ENCODE measurements around the gene SPAG16. TPM values are rescaled to one million over a fixed set of nuclear protein-coding genes. Genes with fewer than 3 reads are reported as not detected.

SPAG16 gene
- total RNA-seq, 1 experiment from 2014 or later, result 17.3 TPM

DNA sequence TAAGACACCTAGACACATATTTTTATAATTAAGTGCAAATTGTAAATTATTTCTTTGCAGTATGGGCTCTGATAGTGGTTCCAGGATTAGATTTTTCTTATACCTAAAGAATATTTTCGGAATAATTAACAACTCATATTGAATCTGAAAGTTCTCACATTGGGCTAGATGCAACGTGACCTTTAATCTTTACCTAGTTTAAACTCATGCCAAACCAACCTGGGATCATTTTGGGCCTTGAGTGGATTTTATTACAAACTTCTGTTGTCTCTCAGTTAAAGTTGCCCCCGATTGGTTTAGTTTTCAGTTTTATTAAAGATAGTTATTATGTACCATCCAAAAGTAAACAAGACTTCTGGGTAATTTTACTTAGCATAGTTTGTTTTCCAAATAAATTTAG lies 896.4 kb downstream of the SPAG16 start:
- Histone ChIP-seq H3K4me1 (ENCODE audit: insufficient read depth, low read length) (no peaks in the 10 kb centered on the region), H3K18ac (ENCODE audit: insufficient read length, low read depth, low read length) (no peak overlapping the region), H3K23ac (ENCODE audit: insufficient read length, low read depth, low read length) (no peak overlapping the region), H3K23me2 (ENCODE audit: insufficient read length, low read depth, low read length, poor library complexity, severe bottlenecking) (no peaks in the 10 kb centered on the region), H3K4ac (ENCODE audit: low read depth, low read length) (no peak overlapping the region), H3K56ac (ENCODE audit: insufficient read length, low read depth, low read length) (no peak overlapping the region), H2BK12ac (ENCODE audit: insufficient read length, low read depth, low read length) (no peak overlapping the region), H2AK5ac (ENCODE audit: insufficient read length, low read length) (no peak overlapping the region), H3K79me2 (ENCODE audit: insufficient read depth, low read length) (no peaks in the 10 kb centered on the region), H4K91ac (ENCODE audit: insufficient read length, low read depth, low read length) (no peak overlapping the region), H3K27me3 (ENCODE audit: insufficient read depth, low read length) (no peaks in the 10 kb centered on the region), H3K14ac (ENCODE audit: insufficient read depth, low read length) (no peak overlapping the region), H2BK5ac (ENCODE audit: insufficient read length, low read length) (no peak overlapping the region), H2AFZ (ENCODE audit: low read length) (no peak overlapping the region), H3K9ac (ENCODE audit: extremely low read depth, insufficient read length, low read length) (no peak overlapping the region), H4K8ac (replicated peaks; ENCODE audit: insufficient read length, low read depth, low read length) (no peak overlapping the region), H4K20me1 (ENCODE audit: control insufficient read depth, insufficient read depth, insufficient read length) (no peaks in the 10 kb centered on the region), H2BK120ac (ENCODE audit: low read depth, low read length, poor library complexity, severe bottlenecking) (no peak overlapping the region), H2BK20ac (ENCODE audit: low read depth, low read length, poor library complexity, severe bottlenecking) (no peak overlapping the region), H3K27ac (ENCODE audit: insufficient read length, low read depth, low read length) (no peak overlapping the region), H3K79me1 (ENCODE audit: insufficient read depth, low read depth, low read length, poor library complexity, severe bottlenecking) (no peaks in the 10 kb centered on the region), H4K5ac (ENCODE audit: insufficient read length, low read depth, low read length) (no peak overlapping the region), H3K4me2 (ENCODE audit: insufficient read depth, insufficient read length, low read length) (no peak overlapping the region), H2BK15ac (ENCODE audit: low read depth, low read length) (no peak overlapping the region), H3K9me3 (ENCODE audit: control insufficient read depth, low read depth, low read length) (no peaks in the 10 kb centered on the region), H3T11ph (ENCODE audit: low read length) (no peak overlapping the region)
- no peak for DNase-seq
- H3K27ac Mint-ChIP-seq, result no peak overlapping the region
- H3K9me3 Mint-ChIP-seq, result no peaks in the 10 kb centered on the region
- no CpG with 5 or more reads among the region's 3 CpGs for WGBS (ENCODE audit: extremely low coverage, insufficient read length, low lambda C conversion rate)
- H3K4me3 Mint-ChIP-seq, result no peak overlapping the region
- TF ChIP-seq, protein P1, sequence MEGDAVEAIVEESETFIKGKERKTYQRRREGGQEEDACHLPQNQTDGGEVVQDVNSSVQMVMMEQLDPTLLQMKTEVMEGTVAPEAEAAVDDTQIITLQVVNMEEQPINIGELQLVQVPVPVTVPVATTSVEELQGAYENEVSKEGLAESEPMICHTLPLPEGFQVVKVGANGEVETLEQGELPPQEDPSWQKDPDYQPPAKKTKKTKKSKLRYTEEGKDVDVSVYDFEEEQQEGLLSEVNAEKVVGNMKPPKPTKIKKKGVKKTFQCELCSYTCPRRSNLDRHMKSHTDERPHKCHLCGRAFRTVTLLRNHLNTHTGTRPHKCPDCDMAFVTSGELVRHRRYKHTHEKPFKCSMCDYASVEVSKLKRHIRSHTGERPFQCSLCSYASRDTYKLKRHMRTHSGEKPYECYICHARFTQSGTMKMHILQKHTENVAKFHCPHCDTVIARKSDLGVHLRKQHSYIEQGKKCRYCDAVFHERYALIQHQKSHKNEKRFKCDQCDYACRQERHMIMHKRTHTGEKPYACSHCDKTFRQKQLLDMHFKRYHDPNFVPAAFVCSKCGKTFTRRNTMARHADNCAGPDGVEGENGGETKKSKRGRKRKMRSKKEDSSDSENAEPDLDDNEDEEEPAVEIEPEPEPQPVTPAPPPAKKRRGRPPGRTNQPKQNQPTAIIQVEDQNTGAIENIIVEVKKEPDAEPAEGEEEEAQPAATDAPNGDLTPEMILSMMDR (conservative IDR thresholded peaks at IDR 0.05), result no peak
- H3K36me3 Mint-ChIP-seq (ENCODE audit: insufficient read depth in 1 of 3, low read depth in 3 of 3), result no peaks in the 10 kb centered on the region
- H3K4me1 Mint-ChIP-seq, result no peaks in the 10 kb centered on the region
- no peaks in the 10 kb centered on the region for H3K27me3 Mint-ChIP-seq (ENCODE audit: low read depth)

Measured in H9 (cell line).